ENCODE measurements around the gene CNTN4.

GRCh38 chr3:2931265-2931664, 832.6 kb downstream of the CNTN4 start:
- TF ChIP-seq CTCF (conservative IDR thresholded peaks at IDR 0.05; ENCODE audit: low read depth, low read length) (no peak), EZH2 (IDR thresholded peaks at IDR 0.05; ENCODE audit: borderline replicate concordance, low read depth, low read length, poor library complexity, severe bottlenecking) (no peak)

Data from A673 (cell line).